Neural cell (in vitro differentiated cells): Measurements from ENCODE around the gene MAGI2. TPM values are rescaled to one million over a fixed set of nuclear protein-coding genes. Genes with fewer than 3 reads are reported as not detected.

Experiments
- H2AFZ ChIP-seq: fragments of 200-600, 300-800 bp; sonication (generic), shearing (Covaris generic); 2 replicates; pipeline ENCODE4 v1.6.0; 2014; ENCODE audit warnings: low read depth, mild to moderate bottlenecking, antibody characterized with exemption, low read length, moderate library complexity
- H3F3A ChIP-seq: fragments of 200-600 bp; shearing (Covaris generic); 2 replicates; pipeline ENCODE4 v1.6.1; 2016; ENCODE audit warnings: mild to moderate bottlenecking, moderate library complexity, mixed read lengths, antibody characterized with exemption, low read length; ENCODE audit not compliant: insufficient read depth, poor library complexity, severe bottlenecking
- H3K27ac ChIP-seq: fragments of 200-600, 300-800 bp; sonication (generic), shearing (Covaris generic); 2 replicates; pipeline ENCODE4 v1.5.1; 2014; ENCODE audit warnings: mild to moderate bottlenecking, low read length, moderate library complexity
- H3K27me3 ChIP-seq: fragments of 300-800, 200-600 bp; sonication (generic), shearing (Covaris generic); 2 replicates; pipeline ENCODE4 v1.6.0; 2014; ENCODE audit warnings: mild to moderate bottlenecking, low read depth, low read length, moderate library complexity; ENCODE audit not compliant: insufficient read depth
- H3K36me3 ChIP-seq: fragments of 300-800, 200-600 bp; sonication (generic), shearing (Covaris generic); 2 replicates; pipeline ENCODE4 v1.5.1; 2014; ENCODE audit warnings: mild to moderate bottlenecking, antibody characterized with exemption, low read length, moderate library complexity; ENCODE audit not compliant: insufficient read depth
- H3K4me2 ChIP-seq: fragments of 300-800, 200-600 bp; sonication (generic), shearing (Covaris generic); 2 replicates; pipeline ENCODE4 v1.6.0; 2014; ENCODE audit warnings: mild to moderate bottlenecking, low read length
- H3K4me3 ChIP-seq: fragments of 300-800, 200-600 bp; sonication (generic), shearing (Covaris generic); 2 replicates; pipeline ENCODE4 v1.5.1; 2014; ENCODE audit warnings: mild to moderate bottlenecking, low read length, moderate library complexity
- H3K79me2 ChIP-seq: fragments of 200-600 bp; shearing (Covaris generic); replicated peaks from 2 replicates; pipeline ENCODE4 v1.6.0; 2014; ENCODE audit warnings: mild to moderate bottlenecking, low read length, moderate library complexity; ENCODE audit not compliant: insufficient read depth
- H3K9ac ChIP-seq: fragments of 300-800, 200-600 bp; sonication (generic), shearing (Covaris generic); 2 replicates; pipeline ENCODE4 v1.6.1; 2016; ENCODE audit warnings: mild to moderate bottlenecking, low read length, mixed read lengths
- H3K9me2 ChIP-seq: fragments of 200-600 bp; shearing (Covaris generic); 2 replicates; pipeline ENCODE4 v1.6.1; 2016; ENCODE audit warnings: mild to moderate bottlenecking, low read length, mixed read lengths; ENCODE audit not compliant: insufficient read depth
- H3K9me3 ChIP-seq: fragments of 200-600, 300-800 bp; sonication (generic), shearing (Covaris generic); 2 replicates; pipeline ENCODE4 v1.6.1; 2016; ENCODE audit warnings: mild to moderate bottlenecking, mixed run types, low read length, moderate library complexity, mixed read lengths
- H4K20me1 ChIP-seq: fragments of 200-600 bp; shearing (Covaris generic); 2 replicates; pipeline ENCODE4 v1.6.1; 2016; ENCODE audit warnings: mild to moderate bottlenecking, mixed run types; ENCODE audit not compliant: insufficient read depth
- CTCF ChIP-seq: fragments of 450-650 bp; IDR thresholded peaks from 2 replicates; pipeline ENCODE4 v1.5.1; 2014; ENCODE audit warnings: antibody characterized with exemption, mild to moderate bottlenecking, moderate library complexity; ENCODE audit not compliant: poor library complexity, severe bottlenecking
- EP300 ChIP-seq: fragments of 450-650 bp; conservative IDR thresholded peaks from 2 replicates; pipeline ENCODE4 v1.6.1; 2014; ENCODE audit warnings: antibody characterized with exemption, mild to moderate bottlenecking, moderate library complexity; ENCODE audit not compliant: poor library complexity, severe bottlenecking
- EZH2 ChIP-seq: fragments of 200-600, 300-800 bp; shearing (Covaris generic), sonication (generic); IDR thresholded peaks from 2 replicates; pipeline ENCODE4 v1.6.1; 2014; ENCODE audit warnings: antibody characterized with exemption, low read length, borderline replicate concordance, mild to moderate bottlenecking; ENCODE audit not compliant: insufficient read depth, poor library complexity, severe bottlenecking
- MXI1 ChIP-seq: fragments of 450-650 bp; conservative IDR thresholded peaks from 2 replicates; pipeline ENCODE4 v1.6.1; 2014; ENCODE audit warnings: antibody characterized with exemption, mild to moderate bottlenecking; ENCODE audit not compliant: poor library complexity, severe bottlenecking
- POLR2AphosphoS5 ChIP-seq: IDR thresholded peaks from 2 replicates; pipeline ENCODE4 v1.6.1; 2012
- RAD21 ChIP-seq: fragments of 450-650 bp; conservative IDR thresholded peaks from 2 replicates; pipeline ENCODE4 v1.6.1; 2014; ENCODE audit warnings: antibody characterized with exemption, mild to moderate bottlenecking, moderate library complexity
- REST ChIP-seq: IDR thresholded peaks from 2 replicates; pipeline ENCODE4 v1.6.1; 2012; ENCODE audit warnings: borderline replicate concordance
- SMC3 ChIP-seq: fragments of 450-650 bp; conservative IDR thresholded peaks from 2 replicates; pipeline ENCODE4 v1.6.1; 2014; ENCODE audit warnings: antibody characterized with exemption, mild to moderate bottlenecking, moderate library complexity; ENCODE audit not compliant: poor library complexity
- TAF1 ChIP-seq: IDR thresholded peaks from 2 replicates; pipeline ENCODE4 v1.6.1; 2012; ENCODE audit warnings: low read depth
- polyA plus RNA-seq: library from polyadenylated mRNA; depleted of rRNA; stranded (reverse); fragments of >200 nt; gene quantifications from 2 replicates; pipeline ENCODE4 v1.2.3, GENCODE V29; 2014

The MAGI2 gene
- polyA plus RNA-seq, 1 donor from 2014 or later: 19.3 TPM

GRCh38 chr7:78112488-78112887 lies 1341.0 kb downstream of the MAGI2 start:
- Histone ChIP-seq H3K4me2 (no peak overlapping the region), H3K27me3 (no peaks in the 10 kb centered on the region), H3K79me2 (no peaks in the 10 kb centered on the region), H4K20me1 (no peaks in the 10 kb centered on the region), H3K9me3 (no peaks in the 10 kb centered on the region), H3K9ac (no peak overlapping the region), H2AFZ (no peak overlapping the region), H3K27ac (no peak overlapping the region), H3K9me2 (no peaks in the 10 kb centered on the region), H3K36me3 (no peaks in the 10 kb centered on the region), H3F3A (no peaks in the 10 kb centered on the region), H3K4me3 (no peak overlapping the region)
- no peak for TF ChIP-seq REST
- TF ChIP-seq RAD21: no peak
- no peak for TF ChIP-seq POLR2AphosphoS5
- no peak for TF ChIP-seq MXI1
- no peak for TF ChIP-seq CTCF
- no peak for TF ChIP-seq EP300
- TF ChIP-seq SMC3: no peak
- TF ChIP-seq EZH2: no peak
- no peak for TF ChIP-seq TAF1

DNA sequence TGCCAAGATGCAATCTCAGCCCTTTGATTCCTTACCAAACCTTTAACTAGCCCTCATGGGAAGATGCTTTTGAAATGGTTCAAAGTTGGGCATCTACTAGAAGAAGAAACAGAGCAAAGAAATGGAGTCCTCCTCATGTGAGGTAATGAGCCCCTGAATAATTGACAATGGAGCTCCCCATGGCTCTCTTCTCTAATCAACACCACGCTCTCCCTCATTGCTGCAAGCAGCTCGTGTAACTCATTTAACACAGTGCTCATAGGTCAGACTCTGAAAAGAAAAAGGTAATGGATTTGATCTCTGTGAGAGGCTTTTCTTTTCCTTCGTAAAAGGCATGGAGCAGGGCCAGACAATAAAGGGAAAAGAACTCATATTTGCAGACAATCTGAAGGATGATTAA lies 1342.1 kb downstream of the MAGI2 start:
- H3K4me3 ChIP-seq: no peak overlapping the region
- H3K9me2 ChIP-seq: no peaks in the 10 kb centered on the region
- H3K4me2 ChIP-seq: no peak overlapping the region

More for the DNA sequence above, 1342.1 kb downstream of the MAGI2 start:
- Histone ChIP-seq H3K79me2 (no peaks in the 10 kb centered on the region), H4K20me1 (no peaks in the 10 kb centered on the region), H3K36me3 (no peaks in the 10 kb centered on the region), H3K27me3 (no peaks in the 10 kb centered on the region), H3K27ac (no peak overlapping the region), H3F3A (no peaks in the 10 kb centered on the region), H3K9ac (no peak overlapping the region), H3K9me3 (peaks cover 3% of the 10 kb centered on the region), H2AFZ (no peak overlapping the region)
- no peak for TF ChIP-seq MXI1
- TF ChIP-seq SMC3: no peak
- no peak for TF ChIP-seq TAF1
- TF ChIP-seq CTCF: no peak
- no peak for TF ChIP-seq RAD21
- TF ChIP-seq EP300: no peak
- TF ChIP-seq EZH2: no peak
- no peak for TF ChIP-seq REST
- no peak for TF ChIP-seq POLR2AphosphoS5
